CMK (cell line): ENCODE data around the gene SH3BP2.
"Not testable (repeated sequence)": the region's sequence is repeated elsewhere in the genome, so short reads cannot be mapped to it uniquely, and the experiment has no call there.

Source experiments
- DNase-seq: peaks from one replicate; pipeline ENCODE4 v3.0.0-alpha.2; 2010; ENCODE audit warnings: low read depth

SH3BP2 gene

DNA sequence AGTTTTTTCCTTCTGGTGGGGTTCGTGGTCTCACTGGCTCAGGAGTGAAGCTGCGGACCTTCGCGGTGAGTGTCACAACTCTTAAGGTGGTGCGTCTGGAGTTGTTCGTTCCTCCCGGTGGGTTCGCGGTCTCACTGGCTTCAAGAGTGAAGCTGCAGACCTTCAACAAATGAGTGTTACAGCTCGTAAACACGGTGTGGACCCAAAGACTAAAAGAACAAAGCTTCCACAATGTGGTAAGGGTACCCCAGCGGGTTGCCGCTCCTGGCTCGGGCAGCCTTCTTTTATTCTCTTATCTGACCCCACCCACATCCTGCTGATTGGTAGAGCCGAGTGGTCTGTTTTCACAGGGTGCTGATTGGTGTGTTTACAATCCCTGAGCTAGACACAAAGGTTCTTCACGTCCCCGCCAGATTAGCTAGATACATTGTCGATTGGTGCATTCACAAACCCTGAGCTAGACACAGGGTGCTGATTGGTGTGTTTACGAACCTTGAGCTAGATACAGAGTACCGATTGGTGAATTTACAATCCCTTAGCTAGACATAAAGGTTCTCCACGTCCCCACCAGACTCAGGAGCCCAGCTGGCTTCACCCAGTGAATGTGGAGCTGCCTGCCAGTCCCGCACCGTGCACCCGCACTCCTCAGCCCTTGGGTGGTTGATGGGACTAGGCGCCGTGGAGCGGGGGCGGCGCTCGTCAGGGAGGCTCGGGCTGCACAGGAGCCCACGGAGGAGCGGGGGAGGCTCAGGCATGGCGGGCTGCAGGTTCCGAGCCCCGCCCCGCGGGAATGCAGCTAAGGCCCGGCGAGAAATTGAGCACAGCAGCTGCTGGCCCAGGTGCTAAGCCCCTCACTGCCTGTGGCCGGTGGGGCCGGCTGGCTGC is 30.2 kb upstream of the SH3BP2 start:
- DNase-seq: not testable (repeated sequence)

DNA sequence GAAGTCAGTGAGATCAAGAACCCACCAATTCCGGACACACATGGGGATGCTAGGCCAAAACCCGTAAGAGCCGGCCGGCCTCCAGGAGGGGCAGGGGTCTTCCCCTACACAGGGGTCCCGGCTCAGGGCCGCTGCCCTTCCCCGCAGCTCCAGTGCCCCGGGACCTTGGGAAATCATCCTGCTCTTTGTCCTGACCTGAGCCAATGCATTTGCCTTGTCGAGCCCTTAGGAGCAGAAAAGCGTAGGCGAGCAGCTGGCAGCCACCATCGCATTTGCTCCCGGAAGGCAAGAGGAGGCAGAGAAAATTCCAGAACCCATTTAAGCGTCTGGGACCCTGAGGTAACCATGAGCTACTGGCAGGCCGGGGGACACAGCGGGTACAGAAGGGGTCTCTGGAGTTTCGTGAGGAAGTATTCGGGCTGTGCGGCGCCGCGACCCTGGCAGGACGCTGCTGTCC is 29.3 kb upstream of the SH3BP2 start:
- DNase-seq: no peak

DNA sequence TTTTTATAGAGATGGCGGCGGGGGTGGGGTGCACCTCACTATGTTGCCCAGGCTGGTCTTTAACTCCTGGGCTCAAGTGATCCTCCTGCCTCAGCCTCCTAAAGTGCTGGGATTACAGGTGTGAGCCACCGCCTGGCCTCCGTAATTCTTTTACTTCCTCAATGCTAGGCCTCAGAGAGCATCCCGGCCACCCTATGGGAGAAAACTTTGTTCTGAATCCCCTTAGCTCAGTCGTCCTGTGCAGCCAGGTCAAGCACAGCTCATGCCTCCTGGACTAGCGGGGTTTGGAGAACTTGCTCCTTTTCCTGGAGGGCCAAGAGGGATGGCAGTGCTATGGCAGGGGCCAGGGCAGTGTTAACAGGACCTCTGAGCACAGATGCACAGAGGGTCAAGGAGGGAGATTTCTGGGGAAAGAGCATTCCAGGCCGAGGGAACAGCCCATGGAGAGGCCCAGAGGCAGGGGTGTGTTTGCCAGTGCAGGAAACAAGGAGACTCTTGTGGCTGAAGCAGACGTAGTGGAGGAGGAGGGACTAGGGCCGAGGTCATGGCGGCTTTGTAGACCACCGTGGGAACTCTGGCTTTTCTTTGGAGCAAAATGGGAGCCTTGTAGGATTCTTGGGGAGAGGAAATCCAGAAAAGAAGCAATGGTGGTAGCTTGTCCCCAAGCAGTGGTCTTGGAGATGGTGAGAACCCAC is 26.9 kb upstream of the SH3BP2 start:
- DNase-seq: no peak

DNA sequence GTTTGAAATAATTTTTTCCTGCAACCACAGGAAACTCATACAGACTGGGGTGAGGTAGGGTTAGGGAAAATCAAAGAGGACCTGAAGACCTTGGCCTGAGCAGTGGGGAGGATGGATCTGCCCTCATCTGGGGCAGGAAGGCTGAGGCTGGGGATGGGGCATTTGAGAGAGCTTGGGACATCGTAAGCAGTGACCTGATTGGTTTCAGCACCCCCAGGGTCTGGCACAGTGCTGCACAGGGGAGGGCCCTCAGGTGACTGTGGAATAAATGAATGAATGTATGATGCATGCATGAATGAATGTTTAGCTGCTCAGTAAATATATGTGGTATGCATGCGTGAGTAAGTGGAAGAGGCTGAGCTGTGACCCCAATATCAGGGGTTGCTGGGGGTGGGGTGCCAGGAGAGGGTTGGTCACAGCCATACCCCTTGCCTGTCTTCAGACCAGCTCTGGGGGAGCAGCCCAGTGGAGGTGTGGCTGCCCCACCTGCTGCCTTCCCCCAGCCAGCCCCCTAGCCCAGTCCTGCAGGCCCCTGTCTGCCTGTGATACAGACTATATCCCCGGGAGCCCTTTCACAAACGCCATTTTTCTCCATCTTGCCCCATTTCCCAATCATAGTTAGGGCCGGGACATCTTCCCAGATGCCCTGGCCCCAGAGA is 25.7 kb upstream of the SH3BP2 start:
- no peak for DNase-seq

DNA sequence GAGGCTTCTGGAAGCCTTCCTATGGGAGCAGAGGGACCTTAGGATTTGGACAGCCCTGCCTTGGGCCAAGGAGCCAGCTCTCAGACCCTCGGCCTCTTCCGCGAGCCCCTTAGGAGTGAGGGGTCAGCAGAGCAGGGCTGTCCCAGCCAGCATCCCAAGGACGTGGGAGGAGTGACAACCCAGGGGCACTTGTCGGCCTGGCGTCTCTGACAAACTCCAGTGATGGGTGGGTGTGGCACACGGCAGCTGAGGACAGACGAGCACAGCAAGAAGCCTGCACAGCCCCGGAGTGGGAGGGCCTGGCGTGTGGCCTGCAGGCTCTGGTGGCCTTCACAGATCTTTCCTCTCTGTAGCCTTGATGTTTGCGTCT is 25.2 kb upstream of the SH3BP2 start:
- DNase-seq: no peak

DNA sequence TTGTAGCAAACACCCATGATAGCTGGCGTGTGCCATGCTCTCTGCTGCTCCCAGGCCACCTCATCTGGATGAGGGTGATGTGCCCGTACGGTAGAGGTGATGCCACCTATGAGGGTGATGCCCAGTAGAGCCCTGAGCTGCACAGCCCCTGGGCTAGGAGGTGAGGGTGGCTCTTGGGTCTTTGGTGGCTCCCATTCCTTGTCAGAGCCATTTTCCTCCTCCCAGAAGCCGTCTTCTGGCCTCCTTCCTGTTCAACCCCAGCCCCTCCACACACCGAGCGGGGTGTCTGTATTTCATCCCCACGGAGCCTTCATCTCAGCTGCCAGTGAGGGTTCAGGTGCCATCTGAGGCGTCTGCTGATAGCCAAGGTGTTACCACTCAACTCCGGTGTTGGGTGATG is 24.8 kb upstream of the SH3BP2 start:
- no peak for DNase-seq

DNA sequence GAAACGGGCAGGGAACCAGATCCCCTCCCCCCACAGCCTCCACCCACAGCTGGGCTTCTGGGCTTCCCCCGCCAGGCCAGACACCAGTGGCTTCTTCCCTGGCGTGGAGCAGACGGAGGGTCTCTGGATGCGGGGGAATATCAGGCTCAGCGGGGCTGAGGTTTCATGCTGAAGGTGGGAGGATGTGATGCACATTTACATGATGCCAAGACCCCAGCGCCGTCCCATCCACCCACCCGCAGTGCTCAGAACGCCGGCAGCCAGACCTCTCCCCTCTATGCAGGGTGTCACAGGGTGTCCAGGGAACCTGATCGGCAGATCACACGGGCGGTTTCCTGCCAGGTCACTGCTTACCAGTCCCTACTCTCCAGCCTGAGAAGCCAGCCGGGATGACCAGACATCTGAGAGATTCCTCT is 24.0 kb upstream of the SH3BP2 start:
- no peak for DNase-seq

DNA sequence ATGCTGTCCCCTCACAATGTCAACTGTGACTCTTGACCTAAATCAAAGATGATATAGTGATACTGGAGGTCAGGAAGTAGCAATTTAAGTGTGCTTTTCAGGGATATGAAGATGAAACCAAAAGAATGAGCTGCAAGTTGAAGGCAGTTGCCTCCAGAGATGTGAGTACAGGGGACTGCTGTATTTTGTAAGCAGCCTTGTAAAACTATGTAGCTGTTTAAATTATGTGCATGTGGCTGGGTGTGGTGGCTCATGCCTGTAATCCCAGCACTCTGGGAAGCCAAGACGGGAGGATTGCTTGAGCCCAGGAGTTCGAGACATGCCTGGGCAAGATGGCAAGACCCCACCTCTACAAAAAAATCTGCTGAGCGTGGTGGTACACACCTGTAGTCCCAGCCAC is 21.6 kb upstream of the SH3BP2 start:
- no peak for DNase-seq

DNA sequence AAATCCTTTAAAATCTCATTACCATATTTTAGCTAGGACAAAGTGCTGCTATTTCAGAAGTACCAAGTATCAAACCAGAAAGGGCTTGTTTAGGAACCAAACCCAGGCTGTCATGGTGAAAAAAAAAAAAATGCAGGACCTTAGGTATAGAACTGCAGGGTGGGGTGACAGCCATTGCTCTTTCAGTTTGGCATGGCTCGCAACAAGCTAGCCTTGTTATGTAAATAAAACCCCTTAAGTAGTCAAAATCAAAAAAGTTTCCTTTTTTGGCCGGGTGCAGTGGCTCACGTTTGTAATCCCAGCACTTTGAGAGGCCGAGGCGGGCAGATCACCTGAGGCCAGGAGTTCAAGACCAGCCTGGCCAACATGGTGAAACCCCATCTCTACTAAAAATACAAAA is 12.2 kb upstream of the SH3BP2 start:
- not testable (repeated sequence) for DNase-seq

DNA sequence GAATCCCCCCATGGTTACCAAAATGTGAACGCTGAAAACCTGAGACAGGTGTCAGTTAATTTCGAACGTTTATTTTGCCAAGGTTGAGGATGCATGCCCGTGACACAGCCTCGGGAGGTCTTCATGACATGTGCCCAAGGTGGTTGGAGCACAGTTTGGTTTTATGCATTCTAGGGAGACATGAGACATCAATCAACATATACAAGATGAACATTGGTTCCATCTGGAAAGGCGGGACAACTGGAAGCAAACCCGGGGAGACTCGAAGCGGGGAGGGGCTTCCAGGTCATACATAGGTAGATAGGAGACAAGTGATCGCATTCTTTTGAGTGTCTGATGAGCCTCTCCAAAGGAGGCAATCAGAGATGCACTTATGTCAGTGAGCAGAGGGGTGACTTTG is 11.0 kb upstream of the SH3BP2 start:
- DNase-seq: no peak

DNA sequence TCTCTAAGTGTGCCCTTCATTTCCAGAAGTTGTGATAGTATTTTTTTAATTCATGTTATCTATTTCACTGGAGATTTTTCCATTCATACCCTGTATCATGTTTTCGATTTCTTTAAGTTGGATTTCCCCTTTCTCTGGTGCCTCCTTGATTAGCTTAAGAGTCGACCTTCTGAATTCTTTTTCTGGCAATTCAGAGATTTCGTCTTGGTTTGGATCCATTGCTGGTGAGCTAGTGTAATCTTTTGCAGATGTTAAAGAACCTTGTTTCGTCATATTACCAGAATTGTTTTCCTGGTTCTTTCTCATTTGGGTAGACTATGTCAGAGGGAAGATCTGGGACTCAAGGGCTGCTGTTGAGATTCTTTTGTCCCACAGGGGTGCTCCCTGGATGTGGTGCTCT is 9.1 kb upstream of the SH3BP2 start:
- DNase-seq: no peak

DNA sequence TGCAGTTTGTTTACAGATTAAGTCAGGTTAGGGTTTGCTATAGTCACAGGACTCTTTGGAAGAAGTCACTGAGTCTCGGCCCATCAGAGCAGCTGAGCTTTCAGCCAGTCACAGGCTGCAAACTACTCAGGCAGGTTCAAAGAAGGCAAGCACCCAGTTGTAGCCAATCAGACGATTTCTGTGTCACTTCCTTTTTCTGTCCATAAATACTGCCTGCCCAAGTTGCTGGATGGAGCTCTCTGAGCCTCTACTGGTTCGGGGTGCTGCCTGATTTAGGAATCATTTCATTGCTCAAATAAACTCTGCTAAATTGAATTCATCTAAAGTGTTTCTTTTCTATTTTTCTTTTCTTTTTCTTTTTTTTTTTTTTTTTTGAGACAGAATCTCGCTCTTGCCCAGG is 7.3 kb upstream of the SH3BP2 start:
- DNase-seq: no peak

DNA sequence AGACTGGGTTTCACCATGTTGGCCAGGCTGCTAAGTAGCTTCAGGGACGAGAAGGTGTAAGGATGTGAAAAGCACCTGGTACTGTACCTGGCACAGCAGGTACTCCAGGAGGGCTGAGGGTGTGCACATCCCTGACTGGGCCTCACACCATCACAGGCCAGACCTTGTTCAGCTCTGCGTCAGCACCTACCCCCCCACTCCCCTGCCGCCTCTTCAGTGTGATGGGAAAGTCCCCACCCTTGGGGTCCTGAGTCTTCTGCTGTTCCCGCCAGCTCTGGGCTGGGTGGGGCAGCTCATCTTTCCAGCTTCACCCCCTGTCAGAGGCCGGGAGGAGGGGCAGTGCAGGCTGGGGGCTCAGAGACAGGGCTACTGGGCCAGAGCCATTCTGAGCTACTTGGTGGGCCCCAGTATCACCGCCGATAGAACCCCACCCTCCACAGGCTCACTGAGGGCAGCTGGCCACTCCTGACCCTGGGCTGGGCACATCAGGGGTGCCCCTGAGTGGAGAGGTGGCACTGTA is 6.7 kb upstream of the SH3BP2 start:
- no peak for DNase-seq

DNA sequence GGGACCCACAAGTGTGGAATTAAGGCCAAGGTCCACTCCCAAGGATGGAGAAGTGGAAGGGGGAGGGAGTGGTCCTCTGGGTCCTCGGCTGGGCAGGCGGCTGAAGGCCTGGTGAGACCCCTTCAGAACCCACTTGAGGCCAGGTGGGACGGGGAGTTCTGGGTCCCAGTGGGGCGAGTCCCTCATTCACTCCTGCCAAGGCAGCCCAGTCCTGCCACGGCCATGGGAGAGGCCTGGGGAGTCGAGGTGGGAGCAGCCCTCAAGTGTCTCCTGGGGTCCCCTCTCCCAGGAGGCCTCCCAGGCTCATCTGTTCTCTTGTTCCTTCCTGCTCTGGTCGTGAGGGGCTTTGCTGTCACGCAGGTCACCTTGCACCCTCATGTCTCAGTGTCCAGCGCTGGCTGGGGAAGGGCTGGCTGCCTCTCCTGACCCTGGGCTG is 6.1 kb upstream of the SH3BP2 start:
- DNase-seq: no peak

DNA sequence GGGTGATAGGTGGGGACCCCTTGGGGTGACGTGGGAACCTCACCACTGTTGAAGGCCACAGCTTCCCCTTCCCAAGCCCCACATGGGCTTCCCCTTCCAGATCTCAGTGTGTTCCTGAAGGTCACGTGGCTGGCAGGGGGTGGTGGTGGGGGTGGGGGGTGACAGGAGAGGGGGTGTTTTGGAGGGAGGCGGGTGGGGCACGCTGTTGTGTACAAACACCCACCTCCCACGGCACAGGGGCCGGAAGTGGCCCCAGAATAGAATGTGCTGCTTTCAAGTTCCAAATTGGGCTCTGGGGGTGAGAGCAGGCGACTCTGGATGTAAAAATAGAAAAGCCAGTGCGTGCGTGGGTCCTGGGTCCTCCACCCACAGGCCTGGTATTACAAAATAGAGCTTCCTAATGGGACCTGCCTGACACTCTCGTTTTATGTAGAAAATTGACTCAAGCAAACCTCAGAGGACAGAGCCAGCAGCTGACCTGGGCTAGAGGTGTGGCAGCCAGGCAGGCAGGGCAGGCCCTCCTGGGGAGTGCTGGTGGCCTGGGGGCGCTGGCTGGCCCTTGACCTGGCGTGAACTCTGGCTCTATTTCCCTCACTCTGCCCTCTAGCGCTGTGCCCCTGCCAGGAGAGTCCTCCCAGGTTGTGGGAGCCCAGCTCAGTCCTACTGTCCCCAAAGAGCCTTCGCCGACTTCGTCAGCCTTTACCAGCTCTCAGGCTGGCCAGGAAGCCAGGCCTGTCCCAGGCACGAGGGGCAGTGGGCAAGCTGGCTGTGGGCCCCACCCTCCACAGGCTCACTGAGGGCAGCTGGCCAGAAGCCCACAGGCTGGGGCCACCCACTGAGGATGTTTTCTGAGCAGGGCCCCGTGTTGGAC is 5.4 kb upstream of the SH3BP2 start:
- DNase-seq: peak; percentile 95

DNA sequence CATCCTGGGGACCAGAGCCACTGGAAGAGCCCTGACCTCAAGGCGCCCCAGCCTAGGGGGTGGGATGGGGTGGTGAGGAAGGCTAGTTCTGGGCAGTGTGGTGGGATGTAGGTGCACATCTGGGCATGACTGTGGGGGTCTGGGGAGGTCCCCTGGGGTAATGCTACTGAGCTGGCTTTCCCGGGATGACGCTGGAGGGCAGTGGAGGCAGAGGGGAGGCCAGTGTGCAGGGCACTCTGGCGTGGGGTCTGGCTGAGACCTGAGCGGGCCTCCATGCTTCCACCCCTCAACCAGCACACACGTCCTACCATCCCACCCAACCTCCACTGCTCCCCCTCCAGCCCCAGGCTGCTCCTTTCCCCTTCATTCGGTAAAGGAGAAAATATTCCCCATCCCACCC is 4.8 kb upstream of the SH3BP2 start:
- no peak for DNase-seq

DNA sequence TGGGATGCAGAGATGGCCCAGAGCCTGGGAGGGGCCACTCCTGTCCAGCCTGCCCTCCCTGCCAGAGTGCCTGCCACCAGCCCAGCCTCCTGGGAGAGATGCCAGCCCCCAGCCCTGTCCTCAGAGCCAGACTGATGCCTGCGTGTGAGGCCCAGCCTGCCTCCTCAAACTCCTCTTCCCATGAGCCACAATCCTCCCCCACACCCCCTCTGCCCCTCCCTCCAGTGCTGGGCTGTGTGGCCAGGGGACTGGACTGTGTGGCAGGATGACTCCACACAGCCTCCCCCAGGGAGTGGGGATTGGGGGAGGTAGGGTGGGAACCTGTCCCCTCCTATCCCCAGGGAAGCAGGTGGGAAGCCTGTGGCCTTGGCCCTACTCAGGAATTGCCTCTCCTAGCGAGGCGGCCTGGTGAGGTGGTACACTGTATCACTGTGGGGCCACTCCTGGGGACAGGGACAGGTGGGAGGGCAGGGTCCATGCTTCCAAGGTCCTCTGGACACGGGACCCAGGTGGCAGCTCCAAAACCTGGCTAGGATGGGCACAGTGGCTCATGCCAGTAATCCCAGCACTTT is 4.3 kb upstream of the SH3BP2 start:
- no peak for DNase-seq

DNA sequence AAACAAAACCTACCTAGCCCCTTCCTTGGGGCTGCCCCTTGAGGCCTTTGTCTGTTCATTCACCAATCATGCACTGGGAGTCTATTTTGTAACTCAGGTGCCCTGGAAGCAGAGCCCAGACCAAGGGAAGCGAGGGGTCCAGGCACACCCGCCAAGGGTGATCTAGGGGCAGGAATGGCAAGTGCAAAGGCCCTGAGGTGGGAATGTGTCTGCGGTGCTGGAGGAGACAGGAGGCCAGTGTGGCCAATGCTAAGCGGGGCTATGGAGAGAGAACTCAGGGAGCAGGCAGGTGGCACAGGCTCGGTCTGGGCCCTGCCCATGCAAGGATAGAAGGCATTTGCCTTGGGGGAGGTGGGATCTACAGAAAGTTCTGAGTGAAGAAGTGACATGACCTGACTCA is 3.5 kb upstream of the SH3BP2 start:
- DNase-seq: no peak

DNA sequence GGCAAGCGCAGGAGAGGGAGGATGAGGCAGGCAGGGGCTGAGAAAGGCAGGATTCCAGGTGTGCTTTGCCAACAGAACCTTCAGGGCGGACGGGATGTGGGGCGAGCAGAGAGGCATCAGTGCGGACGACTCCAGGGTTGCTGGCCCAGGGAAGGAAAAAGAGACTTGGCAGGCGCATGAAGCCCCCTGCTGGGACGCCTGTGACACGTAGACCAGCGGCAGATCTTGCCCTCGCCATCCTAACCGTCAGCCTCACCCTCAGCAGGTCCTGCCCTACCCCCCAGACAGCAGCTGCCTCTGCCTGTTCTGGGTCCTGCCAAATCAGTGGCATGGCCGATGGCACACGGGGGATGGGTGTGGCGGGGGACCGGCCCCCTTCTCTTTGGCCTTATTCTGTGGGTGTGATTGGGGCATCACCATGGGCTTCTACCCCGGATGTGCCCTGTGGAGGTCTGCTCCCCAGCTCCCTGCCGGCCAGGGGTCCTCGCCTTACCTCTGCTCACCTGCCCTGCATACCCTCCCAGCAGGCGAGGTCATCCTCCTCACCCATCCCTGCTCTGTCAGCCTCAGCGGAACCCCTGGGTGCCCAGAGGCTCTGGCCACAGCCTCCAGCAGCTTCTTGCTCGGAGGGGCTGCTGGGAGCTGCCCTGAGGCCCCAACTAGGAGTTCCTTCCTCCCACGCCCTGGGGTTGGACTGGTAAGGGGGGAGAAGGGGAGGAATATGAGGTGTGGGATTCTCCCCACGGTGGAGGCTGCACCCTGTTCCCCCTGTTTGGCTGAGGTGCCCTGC is 2.9 kb upstream of the SH3BP2 start:
- no peak for DNase-seq
